Urinary bladder (tissue), 4 donors: ENCODE data around the gene L1CAM. TPM values are rescaled to one million over a fixed set of nuclear protein-coding genes. Genes with fewer than 3 reads are reported as not detected.

Experiments
- DNase-seq: peaks from one replicate; pipeline ENCODE4 v3.0.0-alpha.2; 2015; ENCODE audit errors: extremely low spot score
- H3K27ac ChIP-seq: one replicate; pipeline ENCODE4 v1.5.1; 2013; ENCODE audit warnings: low read depth, mild to moderate bottlenecking, moderate library complexity
- H3K36me3 ChIP-seq: one replicate; pipeline ENCODE4 v1.6.1; 2013; ENCODE audit warnings: mild to moderate bottlenecking, moderate library complexity; ENCODE audit not compliant: insufficient read depth
- H3K4me1 ChIP-seq: one replicate; pipeline ENCODE4 v1.6.1; 2013; ENCODE audit warnings: mild to moderate bottlenecking, moderate library complexity; ENCODE audit not compliant: insufficient read depth
- H3K4me3 ChIP-seq: one replicate; pipeline ENCODE4 v1.5.1; 2013; ENCODE audit warnings: low read depth, low read length
- WGBS: extraction: QIAGEN DNeasy Blood & Tissue Kit; methylation state at CpG from one replicate; pipeline ENCODE4 v1.1.7; 2013; 5-methylcytosine and 5-hydroxymethylcytosine counted together
- polyA plus RNA-seq: library from polyadenylated mRNA; stranded (reverse); fragments of 200-250 nt; gene quantifications from one replicate; pipeline ENCODE4 v1.2.3, GENCODE V29; 2013
- total RNA-seq: library from RNA; depleted of rRNA; stranded (reverse); fragments of >200 nt; gene quantifications from one replicate; pipeline ENCODE4 v1.2.3, GENCODE V29; 2014
- donor health status: healthy with polysubstance abuse.
- donor health status: healthy.

Gene L1CAM
- total and polyA plus RNA-seq, 2 donors = 5.6 to 12.7 TPM

DNA sequence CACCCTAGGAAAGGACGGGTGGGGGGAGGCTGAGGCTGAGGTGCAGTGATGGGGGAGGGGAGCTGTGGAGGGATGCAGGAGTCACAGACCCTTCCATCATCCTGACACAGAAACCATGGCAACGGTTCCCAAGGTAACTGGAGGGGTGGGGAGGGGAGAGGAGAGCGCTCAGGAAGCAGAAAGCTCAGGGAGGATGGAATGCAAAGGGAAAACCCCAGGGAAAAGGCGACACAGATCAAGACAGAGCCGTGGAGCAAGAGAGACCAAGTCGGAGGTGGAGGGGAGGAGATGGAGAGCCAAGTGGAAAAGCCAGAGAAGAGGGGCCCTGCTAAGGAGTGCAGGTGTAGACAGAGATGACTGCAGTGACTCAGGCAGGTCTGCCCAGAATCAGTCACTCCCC is 14.5 kb downstream of the L1CAM start:
- WGBS = 18% methylated on average over 6 of the region's 6 CpGs
- Histone ChIP-seq H3K4me3 (no peak overlapping the region), H3K4me1 (no peaks in the 10 kb centered on the region), H3K36me3 (no peaks in the 10 kb centered on the region), H3K27ac (no peak overlapping the region)
- no peak for DNase-seq

DNA sequence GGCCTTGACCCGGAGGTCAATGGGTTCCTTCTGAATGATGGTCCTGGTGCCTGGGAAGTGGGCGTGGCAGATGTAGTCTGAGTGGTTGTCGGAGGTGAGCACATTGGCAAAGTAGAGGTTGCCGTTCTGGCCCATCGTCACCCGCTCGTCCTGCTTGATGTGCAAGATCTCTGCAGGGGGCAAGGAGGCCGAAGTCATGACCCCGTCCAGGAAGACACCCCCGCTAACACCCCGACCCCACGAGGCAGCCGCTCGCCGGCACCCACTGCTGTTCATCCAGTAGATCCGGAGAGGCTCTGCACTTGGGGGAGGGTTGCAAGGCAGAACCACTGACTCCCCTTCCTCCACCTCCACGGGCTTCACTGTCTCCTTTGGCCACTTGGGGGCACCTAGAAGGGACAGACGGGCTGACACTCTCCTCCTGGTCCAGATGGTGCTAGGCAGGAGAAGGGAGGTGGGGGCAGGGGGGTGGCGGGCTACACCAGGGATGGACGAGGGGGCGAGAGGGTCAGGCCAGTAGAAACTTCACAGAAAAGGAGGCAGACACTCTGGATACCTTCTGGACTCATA is 15.1 kb downstream of the L1CAM start:
- Histone ChIP-seq H3K36me3 (no peaks in the 10 kb centered on the region), H3K4me3 (no peak overlapping the region), H3K27ac (no peak overlapping the region), H3K4me1 (no peaks in the 10 kb centered on the region)
- no peak for DNase-seq
- WGBS = 47% methylated on average over 21 of the region's 21 CpGs

DNA sequence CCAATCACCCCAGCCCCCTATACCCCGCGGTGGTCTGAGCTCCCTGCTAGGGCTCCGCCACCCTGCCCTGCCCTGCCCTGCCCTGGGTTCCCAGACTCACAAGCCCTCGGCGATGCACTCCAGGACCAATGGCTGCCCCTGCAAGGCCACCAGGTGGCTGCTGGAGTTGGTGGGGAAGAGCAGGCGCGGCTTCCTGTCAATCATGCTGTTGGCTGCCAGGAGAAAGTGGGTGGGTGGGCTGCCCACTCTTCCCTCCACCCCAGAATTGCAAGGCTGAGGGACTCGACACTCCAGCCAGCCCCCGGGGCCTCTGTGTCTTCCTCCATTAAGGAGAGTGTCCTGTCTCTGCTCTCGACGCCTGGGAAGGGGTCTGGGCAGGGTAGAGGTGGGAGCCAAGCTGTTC is 15.7 kb downstream of the L1CAM start:
- WGBS = 74% methylated on average over 11 of the region's 11 CpGs
- H3K4me1 ChIP-seq = no peaks in the 10 kb centered on the region
- H3K4me3 ChIP-seq = no peak overlapping the region
- DNase-seq = no peak
- no peaks in the 10 kb centered on the region for H3K36me3 ChIP-seq
- H3K27ac ChIP-seq = no peak overlapping the region

DNA sequence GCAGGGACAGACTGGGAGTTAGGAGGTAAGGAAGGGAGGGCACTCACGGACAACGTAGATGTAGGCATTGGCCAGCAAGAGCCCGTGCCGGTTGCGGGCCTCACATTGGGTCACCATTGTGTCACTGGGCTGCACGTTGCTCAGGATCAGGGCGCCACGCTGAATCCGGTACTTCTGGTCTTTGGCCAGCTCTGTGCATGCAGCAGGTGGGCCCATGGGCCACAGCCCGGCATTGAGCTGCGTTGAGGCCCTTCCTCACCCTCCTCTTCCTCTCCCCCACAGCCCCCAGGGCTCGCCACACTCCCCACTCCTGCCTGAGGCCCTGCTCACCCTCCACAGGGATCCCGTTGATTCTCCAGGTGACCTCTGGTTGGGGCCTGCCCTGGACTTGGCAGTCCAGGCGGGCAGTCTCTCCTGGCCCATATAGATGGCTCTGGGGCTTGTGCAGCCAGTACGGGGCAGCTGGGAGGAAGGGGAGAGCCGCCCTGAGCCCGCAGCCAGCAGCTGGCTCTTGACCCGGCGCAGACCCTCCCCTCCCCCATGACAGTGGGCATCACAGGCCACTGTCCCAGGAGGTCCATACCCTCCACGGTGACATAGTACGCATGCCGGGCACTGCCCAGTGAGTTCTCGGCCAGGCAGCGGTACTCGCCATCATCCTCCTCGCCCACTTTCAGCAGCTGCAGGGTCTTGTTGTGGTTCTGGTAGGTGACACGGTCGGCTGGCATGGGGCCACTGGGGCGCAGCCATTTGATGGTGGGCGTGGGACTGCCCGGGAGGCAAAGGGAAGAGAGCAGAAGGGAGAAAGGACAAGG is 16.3 kb downstream of the L1CAM start:
- DNase-seq = no peak
- no peak overlapping the region for H3K27ac ChIP-seq
- 88% methylated on average over 31 of the region's 31 CpGs for WGBS
- no peak overlapping the region for H3K4me3 ChIP-seq
- H3K36me3 ChIP-seq = no peaks in the 10 kb centered on the region
- no peaks in the 10 kb centered on the region for H3K4me1 ChIP-seq

DNA sequence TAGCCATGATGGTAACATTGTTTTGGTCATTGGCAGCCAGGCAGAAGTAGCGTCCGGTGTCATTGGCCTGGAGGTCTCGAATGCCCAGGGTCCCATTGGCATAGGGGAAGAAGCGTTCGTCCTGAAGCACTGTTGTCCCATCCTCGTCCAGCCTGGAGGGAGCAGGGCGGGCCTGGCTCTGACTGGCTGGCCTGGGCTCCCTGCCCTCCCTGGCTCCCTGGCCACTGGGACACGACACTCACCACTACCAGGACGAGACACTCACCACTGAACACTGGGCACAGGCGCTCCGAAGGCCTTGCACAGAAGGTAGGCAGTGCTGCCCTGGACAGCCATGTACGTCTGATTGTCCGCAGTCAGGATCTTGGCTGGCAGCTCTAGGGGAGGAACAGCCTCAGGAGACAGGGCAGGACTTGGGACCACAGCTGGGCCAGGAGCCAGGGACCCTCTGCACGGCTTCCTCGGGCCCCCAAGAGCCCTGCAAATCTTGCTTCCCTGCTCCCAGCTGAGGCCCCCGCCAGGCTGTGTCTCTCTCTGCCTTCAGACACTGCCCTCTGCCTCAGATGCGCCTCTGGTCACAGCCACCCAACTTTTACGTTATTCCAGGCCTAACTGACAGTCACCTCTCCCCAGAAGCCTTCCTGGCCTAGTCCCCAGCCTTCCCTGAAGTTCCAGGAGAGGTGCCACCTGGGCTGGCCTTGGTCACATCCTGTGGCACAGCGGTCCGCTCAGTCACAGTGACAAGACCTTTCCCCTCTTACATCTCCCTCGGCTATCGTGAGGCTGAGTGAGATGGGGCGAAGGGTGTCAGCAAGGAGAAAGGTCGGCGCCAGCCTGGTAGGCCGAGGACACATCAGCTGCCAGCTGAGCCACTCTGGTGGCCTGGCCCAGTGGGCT is 17.1 kb downstream of the L1CAM start:
- WGBS = 86% methylated on average over 26 of the region's 26 CpGs
- H3K4me1 ChIP-seq = no peaks in the 10 kb centered on the region
- no peak overlapping the region for H3K27ac ChIP-seq
- no peak overlapping the region for H3K4me3 ChIP-seq
- no peaks in the 10 kb centered on the region for H3K36me3 ChIP-seq
- no peak for DNase-seq

DNA sequence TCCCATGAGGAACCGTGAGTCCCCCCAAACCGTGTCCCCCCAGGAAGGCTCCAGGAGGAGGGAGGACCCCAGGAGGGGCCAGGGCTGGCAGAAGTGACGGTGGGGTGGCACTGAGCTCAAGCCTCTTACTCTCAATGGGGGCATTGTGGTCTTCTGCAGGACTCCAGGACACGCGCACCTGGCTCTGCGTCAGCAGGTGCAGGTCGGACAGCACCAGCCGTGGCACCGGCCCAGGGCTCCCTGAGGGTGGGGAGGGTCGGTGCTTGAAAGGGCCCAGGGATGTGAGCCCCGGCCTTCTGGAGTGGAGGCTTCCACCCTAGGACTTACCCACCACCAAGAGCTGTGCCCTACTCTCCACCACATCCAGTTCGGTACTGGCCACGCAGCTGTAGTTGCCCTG is 18.3 kb downstream of the L1CAM start:
- DNase-seq = no peak
- WGBS = 91% methylated on average over 13 of the region's 13 CpGs
- H3K27ac ChIP-seq = no peak overlapping the region
- no peak overlapping the region for H3K4me3 ChIP-seq
- no peaks in the 10 kb centered on the region for H3K4me1 ChIP-seq
- H3K36me3 ChIP-seq = no peaks in the 10 kb centered on the region

DNA sequence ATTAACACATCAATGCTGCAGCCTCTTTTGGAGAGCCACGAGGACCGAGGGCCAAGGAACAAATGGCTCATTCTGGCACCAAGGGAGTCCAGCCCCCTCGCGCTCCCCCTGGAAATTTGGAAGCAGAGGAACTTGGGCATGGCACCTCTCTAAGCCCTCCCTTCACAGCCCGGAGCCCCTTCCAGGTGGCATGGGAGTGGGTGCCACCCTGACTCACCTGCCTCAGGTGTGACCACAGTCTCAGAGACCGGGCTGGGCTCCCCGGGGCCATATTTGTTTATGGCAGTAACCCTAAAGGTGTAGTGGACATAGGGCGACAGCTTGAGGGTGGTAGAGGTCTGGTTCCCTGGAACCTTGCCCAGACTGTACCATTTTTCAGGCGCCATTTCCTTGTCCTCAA is 18.8 kb downstream of the L1CAM start:
- no peak for DNase-seq
- H3K36me3 ChIP-seq = no peaks in the 10 kb centered on the region
- H3K4me3 ChIP-seq = no peak overlapping the region
- 83% methylated on average over 9 of the region's 9 CpGs for WGBS
- no peaks in the 10 kb centered on the region for H3K4me1 ChIP-seq
- H3K27ac ChIP-seq = no peak overlapping the region

DNA sequence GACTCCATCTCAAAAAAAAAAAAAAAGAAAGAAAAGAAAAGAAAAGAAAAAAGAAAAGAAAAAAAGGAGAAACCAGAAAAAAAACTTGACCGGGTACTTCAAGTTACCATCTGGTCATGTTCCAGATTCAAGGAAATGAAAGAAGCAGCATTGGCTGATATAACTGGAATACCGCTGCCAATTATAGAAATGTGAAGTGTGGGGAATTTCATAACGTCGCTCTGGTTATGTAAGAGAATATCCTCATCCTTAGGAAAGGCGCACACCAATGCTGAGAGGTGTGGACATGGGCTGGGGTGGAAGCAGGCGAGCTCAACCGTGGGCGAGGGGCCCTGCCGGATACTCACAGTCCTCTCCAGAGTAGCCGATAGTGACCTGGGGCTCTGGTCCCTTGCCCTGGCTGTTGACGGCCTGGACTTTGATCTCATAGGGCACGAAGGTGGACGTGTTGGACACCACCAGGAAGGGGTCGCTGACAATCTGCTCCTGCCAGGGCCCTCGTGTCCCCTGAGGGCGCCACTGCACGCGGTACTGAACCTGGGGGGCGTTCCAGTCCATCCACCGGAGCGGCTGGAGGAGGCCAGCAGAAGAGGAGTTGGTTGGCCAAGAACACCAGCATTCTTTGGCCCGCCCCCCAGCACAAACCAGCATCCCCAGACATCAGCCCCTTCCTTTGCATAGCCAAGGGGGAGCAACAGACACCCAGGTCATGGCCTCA is 19.5 kb downstream of the L1CAM start:
- no peaks in the 10 kb centered on the region for H3K4me1 ChIP-seq
- no peak overlapping the region for H3K27ac ChIP-seq
- WGBS = 83% methylated on average over 22 of the region's 22 CpGs
- H3K36me3 ChIP-seq = no peaks in the 10 kb centered on the region
- H3K4me3 ChIP-seq = no peak overlapping the region
- no peak for DNase-seq

DNA sequence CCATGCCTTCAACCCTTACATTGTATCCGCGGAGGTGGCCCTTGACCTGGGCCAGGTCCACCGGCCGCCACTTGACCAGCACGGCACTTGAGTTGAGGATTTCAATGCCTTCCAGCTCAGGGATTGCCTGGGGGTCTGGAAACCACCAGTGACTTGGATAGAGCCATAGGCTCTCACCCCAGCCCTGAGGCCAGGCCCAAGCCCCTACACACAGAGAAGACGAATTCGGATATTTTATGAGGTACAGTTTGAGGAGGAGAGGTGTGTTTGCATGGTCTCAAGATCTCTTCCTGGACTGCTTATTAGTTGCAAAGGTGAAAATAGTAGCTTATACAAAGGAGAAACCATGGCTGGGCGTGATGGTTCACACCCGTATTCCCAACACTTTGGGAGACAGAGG is 20.3 kb downstream of the L1CAM start:
- H3K27ac ChIP-seq = no peak overlapping the region
- no peaks in the 10 kb centered on the region for H3K36me3 ChIP-seq
- H3K4me3 ChIP-seq = no peak overlapping the region
- no peak for DNase-seq
- H3K4me1 ChIP-seq = no peaks in the 10 kb centered on the region
- 90% methylated on average over 9 of the region's 9 CpGs for WGBS

DNA sequence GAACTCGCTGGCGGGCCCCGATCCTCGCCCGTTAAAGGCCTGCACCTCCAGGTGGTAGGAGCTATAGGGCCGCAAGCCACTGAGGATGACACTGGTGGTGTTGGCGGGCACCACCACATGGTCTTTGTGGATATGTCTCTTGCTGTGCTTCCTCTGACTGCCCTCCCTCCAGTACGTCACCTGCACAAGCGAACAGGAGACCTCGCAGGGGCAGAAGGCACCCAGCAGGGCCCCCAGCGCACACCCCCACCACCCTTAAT is 20.7 kb downstream of the L1CAM start:
- no peak overlapping the region for H3K4me3 ChIP-seq
- DNase-seq = no peak
- H3K4me1 ChIP-seq = no peaks in the 10 kb centered on the region
- H3K36me3 ChIP-seq = no peaks in the 10 kb centered on the region
- no peak overlapping the region for H3K27ac ChIP-seq
- WGBS = 91% methylated on average over 11 of the region's 11 CpGs

DNA sequence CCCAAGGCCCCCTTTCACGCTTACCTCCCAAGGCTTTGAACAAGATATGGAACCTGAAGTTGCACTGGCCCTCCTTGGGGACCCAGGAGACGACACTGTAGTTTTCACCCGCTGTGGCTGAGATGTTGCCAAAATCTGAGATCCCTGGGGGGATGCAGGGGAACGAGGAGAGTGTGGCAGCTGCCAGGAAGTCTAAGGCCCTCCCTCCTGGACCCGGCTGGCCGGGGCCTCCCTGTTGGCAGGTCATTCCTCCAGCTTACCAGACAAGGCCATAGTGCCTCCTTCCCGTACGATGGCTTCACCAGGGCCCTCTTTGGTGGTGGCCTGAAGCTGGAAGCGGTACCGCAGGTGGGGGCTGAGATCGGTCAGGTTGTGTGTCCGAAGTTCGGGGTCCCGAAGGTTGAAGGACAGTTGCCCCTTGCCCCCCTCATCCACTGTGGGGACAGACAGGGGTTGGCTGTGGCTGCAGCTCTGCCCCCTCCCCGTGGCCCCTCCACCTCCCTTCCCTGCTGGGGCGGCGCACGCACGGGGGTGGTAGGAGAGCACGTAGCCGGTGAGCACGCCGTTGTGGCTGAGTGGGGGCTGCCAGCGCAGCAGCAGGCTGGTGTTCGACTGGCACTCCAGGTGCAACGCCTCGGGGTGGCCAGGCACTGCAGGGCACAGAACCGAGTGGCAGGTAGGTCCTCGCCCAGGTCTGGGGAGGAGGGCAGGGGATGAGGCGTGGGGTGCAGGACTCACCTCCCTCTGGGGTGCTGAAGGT is 21.2 kb downstream of the L1CAM start:
- DNase-seq = no peak
- H3K27ac ChIP-seq = no peak overlapping the region

DNA sequence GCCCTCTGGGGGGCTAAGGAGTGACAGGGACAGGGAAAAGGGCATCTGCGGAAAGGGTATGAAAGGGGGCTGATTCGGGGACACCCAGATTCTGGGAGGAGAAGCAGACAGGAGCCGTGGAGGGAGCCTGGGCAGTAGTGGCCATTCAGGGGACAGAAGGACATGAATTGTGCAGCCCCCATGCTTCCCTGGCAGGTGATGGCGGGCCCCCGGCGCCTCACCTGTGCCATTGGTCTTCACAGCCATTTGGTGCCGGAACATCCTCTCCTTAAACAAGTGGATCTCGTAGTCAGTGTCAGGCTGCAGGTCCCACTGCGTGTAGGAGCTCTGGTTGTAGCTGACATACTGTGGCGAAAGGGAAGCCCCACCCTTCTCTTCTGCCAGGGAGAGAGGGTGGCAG is 21.9 kb downstream of the L1CAM start:
- Histone ChIP-seq H3K4me3 (no peak overlapping the region), H3K27ac (no peak overlapping the region), H3K4me1 (no peaks in the 10 kb centered on the region), H3K36me3 (no peaks in the 10 kb centered on the region)
- no peak for DNase-seq
- WGBS = 90% methylated on average over 10 of the region's 10 CpGs

More for the DNA sequence above, 21.2 kb downstream of the L1CAM start:
- Histone ChIP-seq H3K4me1 (no peaks in the 10 kb centered on the region), H3K36me3 (no peaks in the 10 kb centered on the region), H3K4me3 (no peak overlapping the region)
- WGBS = 81% methylated on average over 30 of the region's 30 CpGs
